HCT116 (cell line): ENCODE measurements around the gene HAPLN2.

Experiments
- ATF3 ChIP-seq: IDR thresholded peaks from 2 replicates; pipeline ENCODE4 v1.6.1; 2012
- CTCF ChIP-seq, 3 experiments: fragments of 200-600 bp in 1 of 3; sonication (generic) in 1 of 3; IDR thresholded peaks in 2 of 3; conservative IDR thresholded peaks in 1 of 3; 2 replicates each; pipeline ENCODE4 v1.5.1; 2012 to 2017; ENCODE audit warnings: low read depth in 2 of 3, low read length in 2 of 3, antibody characterized with exemption in 1 of 3, borderline replicate concordance in 1 of 3, control low read depth in 1 of 3, mild to moderate bottlenecking in 1 of 3, mixed read lengths in 1 of 3, mixed run types in 1 of 3, moderate library complexity in 1 of 3; ENCODE audit not compliant: insufficient read depth in 1 of 3
- POLR2AphosphoS5 ChIP-seq: IDR thresholded peaks from 2 replicates; pipeline ENCODE4 v1.6.1; 2011; ENCODE audit warnings: mild to moderate bottlenecking, low read depth, low read length, moderate library complexity
- REST ChIP-seq: IDR thresholded peaks from 2 replicates; pipeline ENCODE4 v1.6.1; 2012; ENCODE audit warnings: low read depth

DNA sequence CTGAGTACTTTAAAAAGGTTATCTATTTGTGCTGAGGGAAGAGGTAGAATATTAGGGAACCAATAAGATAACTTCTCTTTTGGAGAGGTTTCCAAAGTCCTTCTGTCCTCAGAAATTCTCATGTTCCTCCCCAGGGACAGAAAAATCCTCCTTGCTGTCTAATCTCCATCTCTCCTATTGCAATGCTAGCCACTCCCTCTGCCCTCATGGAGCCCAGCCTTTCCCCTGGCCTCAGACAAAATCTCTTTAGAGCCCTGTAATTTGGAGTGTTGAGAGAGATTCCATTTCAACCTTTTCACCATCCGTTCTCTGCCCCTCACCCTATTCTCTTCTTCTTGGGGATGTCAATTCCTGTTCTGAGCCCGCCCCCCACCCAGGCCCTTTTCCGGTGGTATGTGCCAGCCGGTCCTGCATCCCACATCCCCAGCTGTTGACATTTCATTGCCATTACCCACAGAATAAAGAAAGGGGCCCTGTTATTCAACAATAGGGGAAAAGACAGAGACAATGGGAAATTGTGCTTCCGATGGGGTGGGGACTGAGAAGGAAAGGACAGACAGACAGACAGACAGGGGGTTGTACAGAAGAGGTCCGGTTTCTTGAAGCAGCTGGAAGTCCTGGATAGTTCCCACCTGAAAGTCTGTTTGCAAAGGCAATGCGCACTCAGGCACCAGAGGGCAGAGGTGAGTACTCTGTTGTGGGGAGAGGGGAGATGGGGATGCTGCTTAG is at the start of gene HAPLN2:
- TF ChIP-seq CTCF (IDR thresholded peaks at IDR 0.05 in 2 of 3, conservative IDR thresholded peaks at IDR 0.05 in 1 of 3; ENCODE audit: borderline replicate concordance in 1 of 3, insufficient read depth in 1 of 3, low read depth in 2 of 3, low read length in 2 of 3) (peak; percentile 22 to 80 (median 61); a peak in 5 of 6 replicates), REST (no peak), POLR2AphosphoS5 (no peak), ATF3 (no peak)
